ENCODE data around the gene KLLN.

KLLN gene

GRCh38 chr10:87863053-87863943, at the start of gene KLLN, which contains the start of gene PTEN:
Gene KLLN (minus strand): TSS chr10:87863533. CDS start chr10:87862487, 1,046 bp downstream.
Gene PTEN (plus strand): TSS chr10:87863625. CDS start chr10:87864470, 845 bp downstream.
- TF ChIP-seq CTCF (IDR thresholded peaks at IDR 0.05), result no peak

- TF ChIP-seq CTCF (IDR thresholded peaks at IDR 0.05), result no peak
Measured at GRCh38 chr10:87896216-87896615, 32.9 kb upstream of the KLLN start.

- no peak for TF ChIP-seq CTCF (IDR thresholded peaks at IDR 0.05)
Measured at GRCh38 chr10:87895430-87895829, 32.1 kb upstream of the KLLN start.

- TF ChIP-seq CTCF (IDR thresholded peaks at IDR 0.05), result no peak
Measured at GRCh38 chr10:87887548-87888289, 24.4 kb upstream of the KLLN start.

- no peak for TF ChIP-seq CTCF (IDR thresholded peaks at IDR 0.05)
Measured at GRCh38 chr10:87887146-87887545, 23.8 kb upstream of the KLLN start.

GRCh38 chr10:87886635-87887034, 23.3 kb upstream of the KLLN start:
- TF ChIP-seq CTCF (IDR thresholded peaks at IDR 0.05), result no peak

GRCh38 chr10:87882555-87883294, 19.4 kb upstream of the KLLN start:
- no peak for TF ChIP-seq CTCF (IDR thresholded peaks at IDR 0.05)

Measured in LNCAP (cell line).